Central memory CD4-positive, alpha-beta T cell (primary cell): ENCODE results near the gene SPATA18.
"Not testable (repeated sequence)": the region's sequence is repeated elsewhere in the genome, so short reads cannot be mapped to it uniquely, and the experiment has no call there.

Source experiments
- DNase-seq: peaks from one replicate; pipeline ENCODE4 v3.0.0; 2022

Gene SPATA18

DNA sequence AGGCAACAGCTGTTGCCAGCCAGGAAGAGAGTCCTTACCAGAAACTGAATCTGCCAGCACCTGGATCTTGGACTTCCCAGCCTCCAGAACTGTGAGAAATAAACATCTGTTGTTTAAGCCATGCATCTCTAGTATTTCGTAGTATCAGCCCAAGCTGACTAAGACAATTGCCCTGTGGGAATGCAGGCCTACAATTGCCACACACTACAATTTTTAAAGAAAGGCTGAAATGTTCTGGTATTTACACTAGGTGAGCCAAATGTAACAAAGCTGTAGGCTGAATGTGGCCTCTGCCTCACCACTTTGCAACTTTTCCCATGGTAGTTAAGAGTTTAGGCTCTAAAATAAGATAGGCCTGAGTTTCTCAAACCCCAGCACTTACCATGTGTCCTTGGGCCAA is 59.1 kb downstream of the SPATA18 start:
- DNase-seq: no peak

DNA sequence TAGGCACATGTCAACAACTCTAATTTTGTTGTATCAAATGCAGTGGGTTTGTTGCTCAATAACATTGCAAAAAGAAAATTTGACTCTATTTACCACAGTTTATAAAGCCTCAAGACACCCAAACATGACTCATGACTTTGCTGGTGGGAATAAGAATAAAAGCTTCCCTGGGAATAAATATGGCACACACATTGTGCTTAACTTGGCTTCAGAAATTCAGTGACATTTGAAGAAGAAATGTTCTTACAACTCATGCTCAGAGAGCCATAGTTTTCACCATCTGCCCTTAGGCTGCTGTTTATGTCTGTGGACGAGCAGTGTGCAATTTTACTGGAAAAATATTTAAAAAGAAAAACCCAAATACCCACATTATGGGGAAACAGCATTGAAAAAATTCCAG is 60.9 kb downstream of the SPATA18 start:
- DNase-seq: no peak

GRCh38 chr4:52112411-52112810 is 61.3 kb downstream of the SPATA18 start:
- no peak for DNase-seq

- DNase-seq: no peak
Observed at GRCh38 chr4:52116641-52117040, 65.5 kb downstream of the SPATA18 start.

GRCh38 chr4:52126226-52126625 is 75.1 kb downstream of the SPATA18 start:
- DNase-seq: no peak

DNA sequence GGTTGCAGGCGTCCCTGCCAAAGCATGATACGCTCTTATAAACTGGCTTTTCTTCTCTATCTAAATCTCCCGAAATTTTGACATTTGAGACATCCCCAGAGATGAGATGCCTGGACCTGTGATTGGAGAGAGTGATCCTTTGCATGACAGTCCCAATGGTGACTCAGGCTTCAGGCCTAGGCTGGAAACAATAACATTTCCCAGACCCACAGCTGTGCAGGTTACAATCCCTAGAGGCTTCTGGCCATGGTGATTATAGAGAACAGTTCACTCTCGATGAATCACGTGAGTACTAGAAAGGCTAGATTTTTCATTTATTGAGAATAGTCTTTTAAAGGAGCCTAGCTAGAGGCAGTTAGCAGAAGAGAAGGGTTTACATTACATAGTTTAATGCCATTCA is 75.9 kb downstream of the SPATA18 start:
- DNase-seq: no peak

DNA sequence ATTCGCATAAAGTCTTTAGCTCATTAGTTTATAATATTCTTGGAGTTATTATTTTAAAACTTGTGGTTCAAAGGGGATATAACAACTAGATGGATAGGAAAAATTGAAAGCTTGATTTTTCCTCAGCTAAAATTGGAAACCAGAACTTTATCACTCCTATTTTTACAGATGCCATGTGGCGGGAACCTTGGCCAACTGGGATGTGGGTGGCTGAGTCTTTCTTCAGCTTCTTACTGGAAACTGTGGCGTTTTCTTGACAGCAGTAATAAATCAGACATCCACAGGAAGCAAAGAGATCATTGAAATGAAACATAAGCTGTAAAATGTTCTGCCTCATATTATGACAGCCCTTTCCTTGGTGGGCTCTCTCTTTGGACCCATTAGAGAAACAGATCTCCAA is 84.1 kb downstream of the SPATA18 start:
- DNase-seq: no peak

DNA sequence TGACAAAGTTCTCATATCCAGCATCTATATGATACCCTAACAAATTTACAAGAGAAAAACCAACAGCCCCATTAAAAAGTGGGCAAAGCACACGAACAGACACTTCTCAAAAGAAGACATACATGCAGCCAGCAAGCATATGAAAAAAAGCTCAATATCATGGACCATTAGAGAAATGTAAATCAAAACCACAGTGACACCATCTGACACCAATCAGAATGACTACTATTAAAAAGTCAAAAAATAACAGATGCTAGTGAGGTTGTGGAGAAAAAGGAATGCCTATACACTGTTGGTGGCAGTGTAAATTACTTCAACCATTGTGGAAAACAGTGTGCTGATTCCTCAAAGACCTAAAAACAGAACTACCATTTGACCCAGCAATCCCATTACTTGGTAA is 86.0 kb downstream of the SPATA18 start:
- DNase-seq: not testable (repeated sequence)

GRCh38 chr4:52142816-52143215 is 91.7 kb downstream of the SPATA18 start:
- no peak for DNase-seq

DNA sequence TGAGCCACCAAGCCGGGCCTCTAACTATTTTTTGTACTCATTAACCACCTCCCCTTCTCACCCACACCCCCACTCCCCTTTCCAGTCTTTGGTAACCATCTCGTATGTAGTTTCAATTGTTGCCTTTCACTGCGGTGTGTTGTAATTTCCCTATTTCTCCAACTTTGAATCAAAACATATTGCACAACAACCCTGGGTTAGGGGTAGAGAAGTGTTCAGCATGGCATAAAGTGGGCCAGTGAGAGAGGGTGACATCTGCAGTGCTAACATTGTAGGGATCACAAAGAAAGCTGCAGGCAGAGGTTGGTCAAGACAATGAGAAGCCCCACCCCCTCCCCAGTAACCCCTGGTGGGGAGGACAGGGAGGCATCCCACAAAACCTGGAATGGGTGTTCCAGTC is 92.7 kb downstream of the SPATA18 start:
- no peak for DNase-seq

DNA sequence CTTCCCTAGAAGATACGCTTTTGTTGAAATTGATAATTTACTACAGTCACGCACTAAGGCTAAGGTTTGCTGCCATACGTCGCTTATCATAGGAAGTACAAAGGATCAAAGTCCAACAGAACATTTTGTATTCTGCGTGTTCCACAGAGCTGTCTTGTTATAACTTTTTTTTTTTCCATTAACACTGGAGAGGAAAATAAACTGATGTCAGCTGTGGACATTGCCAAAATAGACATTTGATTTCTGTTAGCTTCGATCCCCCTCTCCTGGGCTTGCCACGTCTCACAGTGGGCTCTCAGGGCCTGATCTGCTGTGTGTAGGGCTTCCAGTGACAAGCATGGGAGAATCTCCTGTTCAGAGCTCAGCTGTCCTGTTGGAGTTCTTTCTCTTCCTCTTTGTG is 93.3 kb downstream of the SPATA18 start:
- no peak for DNase-seq
